Astrocyte of the spinal cord (primary cell): ENCODE results near the gene RIBC2.
"Not testable (repeated sequence)": the region's sequence is repeated elsewhere in the genome, so short reads cannot be mapped to it uniquely, and the experiment has no call there.

ENCODE experiments used
- DNase-seq: peaks from one replicate; pipeline ENCODE4 v3.0.0; 2011; ENCODE audit warnings: low read depth, low spot score
- H3K4me3 ChIP-seq: 2 replicates; pipeline ENCODE4 v1.5.1; 2011; ENCODE audit warnings: low read depth, mild to moderate bottlenecking, low read length, moderate library complexity
- in situ Hi-C: cut with HindIII; loops from 2 replicates; pipeline ENCODE4 v1.10.0; 2017; ENCODE audit warnings: low sequenced_read_pairs
- TF ChIP-seq, protein P1 (sequence below): IDR thresholded peaks from 2 replicates; pipeline ENCODE4 v1.5.1; 2012; ENCODE audit warnings: low read depth, mild to moderate bottlenecking, low read length, inconsistent platforms

Gene RIBC2

DNA sequence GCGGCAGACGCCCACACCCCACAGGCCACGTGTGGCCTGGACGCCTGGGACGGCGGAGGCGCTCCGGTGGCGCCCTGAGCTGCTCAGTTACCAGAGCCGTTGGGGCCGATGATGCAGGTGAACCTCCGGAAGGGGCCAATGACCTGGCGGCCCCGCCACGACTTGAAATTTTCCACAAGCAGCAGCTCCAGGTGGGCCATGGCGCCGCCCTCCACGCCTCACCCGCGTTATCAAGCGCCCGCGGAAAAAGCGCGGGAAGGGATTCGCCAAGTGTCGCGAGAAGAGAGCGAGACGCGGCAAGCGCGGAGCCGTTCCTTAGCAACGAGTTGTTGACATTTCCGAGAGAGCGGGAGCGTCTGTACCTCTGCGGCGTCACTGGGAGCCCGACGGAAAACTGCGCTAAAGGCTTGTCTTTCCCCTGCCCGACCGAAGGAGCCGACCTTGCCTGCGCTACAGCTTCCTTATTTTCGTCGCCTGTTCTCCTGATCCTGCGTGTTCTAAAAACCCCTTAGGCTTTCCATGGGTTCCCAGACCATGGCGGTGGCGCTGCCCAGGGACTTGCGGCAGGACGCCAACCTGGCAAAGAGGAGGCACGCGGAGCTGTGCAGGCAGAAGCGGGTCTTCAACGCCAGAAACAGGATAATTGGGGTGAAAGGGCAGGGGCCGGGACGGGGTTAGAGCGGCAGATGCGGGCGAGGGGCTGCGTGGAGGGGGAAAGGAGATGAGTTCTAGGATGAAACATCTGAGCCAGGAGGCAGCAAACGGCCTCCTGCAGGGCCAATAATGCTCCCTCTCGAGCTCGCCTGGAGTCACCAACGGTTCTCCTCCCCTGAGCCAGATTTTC lies at the start of gene RIBC2, which contains the start of gene SMC1B:
Gene RIBC2, plus strand, starts transcription at position 326 of the 844 bp plus-strand sequence. Its CDS starts 194 bp downstream, at position 520.
Gene SMC1B, minus strand, starts transcription at position 232 of the 844 bp plus-strand sequence. Its CDS starts 32 bp downstream, at position 200.
- in situ Hi-C loops = no loop called here
- peak; percentile 79 for DNase-seq
- H3K4me3 ChIP-seq = peak within 1 kb of the TSS; percentile 62
- TF ChIP-seq, protein P1, sequence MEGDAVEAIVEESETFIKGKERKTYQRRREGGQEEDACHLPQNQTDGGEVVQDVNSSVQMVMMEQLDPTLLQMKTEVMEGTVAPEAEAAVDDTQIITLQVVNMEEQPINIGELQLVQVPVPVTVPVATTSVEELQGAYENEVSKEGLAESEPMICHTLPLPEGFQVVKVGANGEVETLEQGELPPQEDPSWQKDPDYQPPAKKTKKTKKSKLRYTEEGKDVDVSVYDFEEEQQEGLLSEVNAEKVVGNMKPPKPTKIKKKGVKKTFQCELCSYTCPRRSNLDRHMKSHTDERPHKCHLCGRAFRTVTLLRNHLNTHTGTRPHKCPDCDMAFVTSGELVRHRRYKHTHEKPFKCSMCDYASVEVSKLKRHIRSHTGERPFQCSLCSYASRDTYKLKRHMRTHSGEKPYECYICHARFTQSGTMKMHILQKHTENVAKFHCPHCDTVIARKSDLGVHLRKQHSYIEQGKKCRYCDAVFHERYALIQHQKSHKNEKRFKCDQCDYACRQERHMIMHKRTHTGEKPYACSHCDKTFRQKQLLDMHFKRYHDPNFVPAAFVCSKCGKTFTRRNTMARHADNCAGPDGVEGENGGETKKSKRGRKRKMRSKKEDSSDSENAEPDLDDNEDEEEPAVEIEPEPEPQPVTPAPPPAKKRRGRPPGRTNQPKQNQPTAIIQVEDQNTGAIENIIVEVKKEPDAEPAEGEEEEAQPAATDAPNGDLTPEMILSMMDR = no peak

DNA sequence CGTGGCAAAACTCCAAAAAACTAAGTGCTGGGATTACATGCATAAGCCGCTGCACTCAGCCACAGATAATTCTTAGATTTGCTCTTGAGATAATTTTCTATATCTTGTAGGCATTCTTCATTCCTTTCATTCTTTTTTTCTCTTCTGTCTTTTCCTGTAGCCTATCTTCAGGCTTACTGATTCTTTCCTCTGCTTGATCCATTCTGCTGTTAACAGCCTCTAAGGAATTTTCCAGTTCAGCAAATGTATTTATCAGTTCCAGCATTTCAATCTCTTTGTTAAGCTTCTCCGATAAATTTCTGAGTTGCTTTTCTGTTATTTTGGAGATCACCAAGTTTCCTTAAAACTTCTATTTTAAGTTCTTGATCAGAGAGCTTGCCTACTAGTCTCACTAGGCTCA lies 46.8 kb upstream of the RIBC2 start:
- H3K4me3 ChIP-seq = no peak overlapping the region
- in situ Hi-C loops = no loop called here
- TF ChIP-seq, protein P1 = no peak
- no peak for DNase-seq

DNA sequence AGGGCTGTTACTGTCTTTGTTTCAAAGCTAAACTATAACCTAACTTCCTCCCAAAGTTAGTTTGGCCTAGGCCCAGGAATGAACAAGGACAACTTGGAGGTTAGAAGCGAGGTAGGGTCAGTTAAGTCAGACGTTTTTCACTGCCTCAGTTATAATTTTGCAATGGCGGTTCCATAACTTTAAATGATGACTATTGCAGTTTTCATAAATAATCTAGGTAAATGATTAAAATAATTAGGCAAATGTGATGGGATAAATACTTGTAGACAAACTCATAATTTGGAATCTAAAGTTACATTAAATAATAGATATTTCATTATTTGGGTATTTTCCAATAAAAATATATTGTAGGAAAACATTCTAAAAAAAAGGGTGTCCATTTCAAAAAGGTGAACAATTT lies 39.9 kb upstream of the RIBC2 start:
- H3K4me3 ChIP-seq, DNase-seq, in situ Hi-C loops: not testable (repeated sequence)

- TF ChIP-seq, protein P1 = no peak
- in situ Hi-C loops = no loop called here
Observed at GRCh38 chr22:45376009-45376408, 37.5 kb upstream of the RIBC2 start.

GRCh38 chr22:45376703-45377102 lies 36.8 kb upstream of the RIBC2 start:
- in situ Hi-C loops = no loop called here
- H3K4me3 ChIP-seq = no peak overlapping the region
- no peak for DNase-seq
- TF ChIP-seq, protein P1 = no peak

More at GRCh38 chr22:45376009-45376408, 37.5 kb upstream of the RIBC2 start:
- H3K4me3 ChIP-seq = no peak overlapping the region
- no peak for DNase-seq

DNA sequence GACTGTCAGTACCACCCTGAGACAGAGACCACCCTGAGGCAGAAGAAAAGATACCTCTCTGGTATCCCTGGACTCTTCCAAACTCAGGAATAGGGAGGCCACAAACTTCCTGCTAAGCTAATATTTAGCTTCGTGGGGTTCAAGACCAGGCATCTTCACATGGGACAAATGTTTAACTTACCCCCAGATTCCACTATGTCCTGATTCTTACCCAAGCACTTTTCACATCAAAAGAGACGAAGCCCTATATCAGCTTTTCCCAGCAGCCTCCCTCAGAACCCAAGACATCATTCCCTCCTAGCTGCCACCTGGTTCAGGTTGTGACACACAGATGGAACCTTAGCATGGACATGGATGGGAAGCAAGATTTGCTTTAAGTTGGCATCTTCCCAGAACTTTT lies 32.1 kb upstream of the RIBC2 start:
- in situ Hi-C loops = no loop called here
- DNase-seq = no peak
- no peak overlapping the region for H3K4me3 ChIP-seq
- TF ChIP-seq, protein P1 = no peak

DNA sequence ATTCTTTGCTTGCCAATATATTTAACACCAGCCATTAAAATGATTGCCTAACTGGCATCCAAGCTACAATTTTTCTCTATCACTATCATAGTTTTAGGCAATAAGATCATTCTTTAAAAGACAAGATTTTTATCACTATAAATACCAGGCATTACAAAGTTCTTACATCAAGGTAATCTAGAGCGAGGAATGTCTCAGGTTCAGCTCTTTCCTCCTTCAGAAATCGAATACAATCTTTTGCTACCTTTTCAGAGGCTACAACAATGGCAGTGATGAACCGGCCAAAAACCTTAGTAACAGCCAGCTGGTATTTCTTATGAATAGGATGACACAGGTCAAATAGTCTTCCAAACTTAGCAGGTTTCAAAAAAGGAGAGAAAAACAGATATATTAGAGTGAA lies 23.9 kb upstream of the RIBC2 start:
- DNase-seq = no peak
- TF ChIP-seq, protein P1 = no peak
- no peak overlapping the region for H3K4me3 ChIP-seq
- in situ Hi-C loops = no loop called here
